ENCODE results near the gene SF3A1.
"Not testable (repeated sequence)": the region's sequence is repeated elsewhere in the genome, so short reads cannot be mapped to it uniquely, and the experiment has no call there.

The SF3A1 gene

GRCh38 chr22:30347255-30347892 lies 9.3 kb downstream of the SF3A1 start:
- no peak for DNase-seq

- DNase-seq = no peak
Observed at GRCh38 chr22:30344447-30345200, 12.1 kb downstream of the SF3A1 start.

- no peak for DNase-seq
Observed at GRCh38 chr22:30340911-30341685, 15.6 kb downstream of the SF3A1 start.

- no peak for DNase-seq
Observed at GRCh38 chr22:30338802-30339201, 17.9 kb downstream of the SF3A1 start.

GRCh38 chr22:30338341-30338740 lies 18.4 kb downstream of the SF3A1 start:
- DNase-seq = not testable (repeated sequence)

GRCh38 chr22:30337461-30337778 lies 19.3 kb downstream of the SF3A1 start:
- no peak for DNase-seq

- no peak for DNase-seq
Observed at GRCh38 chr22:30336752-30337460, 19.8 kb downstream of the SF3A1 start.

- no peak for DNase-seq
Observed at GRCh38 chr22:30335236-30335635, 21.5 kb downstream of the SF3A1 start.

GRCh38 chr22:30334646-30335045 lies 22.0 kb downstream of the SF3A1 start:
- no peak for DNase-seq

GRCh38 chr22:30333707-30334087 lies 23.0 kb downstream of the SF3A1 start:
- DNase-seq = no peak

GRCh38 chr22:30332994-30333706 lies 23.5 kb downstream of the SF3A1 start:
- DNase-seq = no peak

- DNase-seq = no peak
Observed at GRCh38 chr22:30332551-30332950, 24.1 kb downstream of the SF3A1 start.

- no peak for DNase-seq
Observed at GRCh38 chr22:30328466-30329049, 28.1 kb downstream of the SF3A1 start.

- DNase-seq = no peak
Observed at GRCh38 chr22:30327864-30328345, 28.8 kb downstream of the SF3A1 start.

- DNase-seq = peak; percentile 85 to 86
Observed at GRCh38 chr22:30326706-30327362, 29.9 kb downstream of the SF3A1 start, which contains the start of gene TBC1D10A. TBC1D10A (minus strand) TSS chr22:30326941; CDS start chr22:30326881, 60 bp downstream.

GRCh38 chr22:30326255-30326705 lies 30.4 kb downstream of the SF3A1 start:
- DNase-seq = no peak

- DNase-seq = no peak
Observed at GRCh38 chr22:30325724-30326254, 30.9 kb downstream of the SF3A1 start.

- no peak for DNase-seq
Observed at GRCh38 chr22:30325065-30325720, 31.5 kb downstream of the SF3A1 start.

GRCh38 chr22:30324014-30324730 lies 32.5 kb downstream of the SF3A1 start:
- DNase-seq = no peak

- DNase-seq = no peak
Observed at GRCh38 chr22:30323246-30323645, 33.4 kb downstream of the SF3A1 start.

Measured in Kasumi-1 (cell line).